HG02973 (cell line): ENCODE measurements around the gene C16orf74.

Experiments used
- ATAC-seq: cut with Tn5 transposase; IDR thresholded peaks from one replicate; pipeline ENCODE4 v1.9.1; 2021; ENCODE audit warnings: moderate library complexity; ENCODE audit not compliant: unreplicated experiment

The C16orf74 gene

GRCh38 chr16:85718682-85719081, 32.2 kb downstream of the C16orf74 start:
- no peak for ATAC-seq

GRCh38 chr16:85718153-85718477, 32.8 kb downstream of the C16orf74 start:
- ATAC-seq = no peak

DNA sequence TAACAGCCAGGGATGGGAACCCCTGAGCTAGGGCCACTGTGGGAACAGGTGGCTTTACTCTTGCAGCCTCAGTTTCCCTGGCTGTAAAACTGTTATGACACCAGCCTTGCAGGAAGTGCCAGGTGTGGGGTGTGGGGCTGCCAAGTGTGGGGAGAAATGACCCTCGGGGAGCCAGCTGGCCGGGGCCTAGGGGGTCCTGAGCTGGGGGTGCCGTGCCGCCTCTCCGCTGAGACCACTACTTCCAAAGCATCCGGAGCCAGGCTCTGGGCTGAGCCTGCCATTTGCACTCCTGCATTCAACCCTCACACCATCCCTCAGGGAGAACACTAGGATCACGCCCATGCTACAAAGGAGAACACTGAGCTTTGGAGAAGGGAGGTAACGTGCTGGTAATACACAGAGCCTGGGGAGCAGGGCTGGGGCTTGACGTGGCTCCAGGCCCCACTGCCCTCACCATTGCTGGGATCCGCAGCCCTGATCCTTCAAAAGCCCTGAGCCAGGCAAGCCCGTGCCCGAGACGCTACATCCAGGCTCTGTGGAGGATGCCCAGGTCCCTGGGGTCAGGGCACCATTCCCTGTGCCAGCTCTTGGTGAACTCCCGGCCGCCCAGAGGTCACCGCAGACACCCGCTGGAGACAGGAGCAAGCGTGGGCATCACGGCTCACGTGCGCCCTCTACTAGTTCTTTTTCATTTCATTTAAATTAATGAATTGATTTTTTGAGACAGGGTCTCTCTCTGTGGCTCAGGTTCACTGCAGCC, 33.3 kb downstream of the C16orf74 start:
- no peak for ATAC-seq

GRCh38 chr16:85716680-85717038, 34.2 kb downstream of the C16orf74 start:
- no peak for ATAC-seq

DNA sequence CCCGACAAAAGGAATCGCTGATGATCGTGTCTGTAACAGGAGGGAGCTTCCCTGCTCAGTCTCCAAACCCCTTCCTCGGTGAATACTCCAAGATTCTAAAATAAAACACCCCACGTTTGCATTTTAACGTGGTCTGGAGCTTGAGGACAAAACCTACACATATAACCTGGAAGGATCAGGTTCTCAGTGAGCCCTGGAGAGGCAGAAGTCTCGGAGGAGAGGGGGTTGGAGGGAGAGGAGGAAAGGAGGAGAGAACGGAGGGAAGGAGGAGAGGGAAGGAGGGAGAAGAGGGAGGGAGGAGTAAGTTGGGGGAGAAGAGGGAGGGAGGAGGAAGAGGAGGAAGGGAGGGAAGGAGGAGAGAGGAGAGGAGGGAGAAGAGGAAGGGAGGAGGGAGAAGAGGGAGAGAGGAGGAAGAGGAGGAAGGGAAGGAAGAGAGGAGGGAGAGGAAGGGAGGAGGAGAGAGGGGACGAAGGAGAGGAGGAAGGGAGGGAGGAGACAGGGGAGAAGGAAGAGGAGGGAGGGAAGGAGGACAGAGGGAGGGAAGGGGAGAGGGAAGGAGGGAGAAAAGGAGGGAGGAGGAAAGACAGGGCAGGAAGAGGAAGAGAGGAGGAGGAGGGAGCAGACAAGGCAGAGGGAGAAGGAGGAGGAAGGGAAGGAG, 34.7 kb downstream of the C16orf74 start:
- ATAC-seq = no peak

DNA sequence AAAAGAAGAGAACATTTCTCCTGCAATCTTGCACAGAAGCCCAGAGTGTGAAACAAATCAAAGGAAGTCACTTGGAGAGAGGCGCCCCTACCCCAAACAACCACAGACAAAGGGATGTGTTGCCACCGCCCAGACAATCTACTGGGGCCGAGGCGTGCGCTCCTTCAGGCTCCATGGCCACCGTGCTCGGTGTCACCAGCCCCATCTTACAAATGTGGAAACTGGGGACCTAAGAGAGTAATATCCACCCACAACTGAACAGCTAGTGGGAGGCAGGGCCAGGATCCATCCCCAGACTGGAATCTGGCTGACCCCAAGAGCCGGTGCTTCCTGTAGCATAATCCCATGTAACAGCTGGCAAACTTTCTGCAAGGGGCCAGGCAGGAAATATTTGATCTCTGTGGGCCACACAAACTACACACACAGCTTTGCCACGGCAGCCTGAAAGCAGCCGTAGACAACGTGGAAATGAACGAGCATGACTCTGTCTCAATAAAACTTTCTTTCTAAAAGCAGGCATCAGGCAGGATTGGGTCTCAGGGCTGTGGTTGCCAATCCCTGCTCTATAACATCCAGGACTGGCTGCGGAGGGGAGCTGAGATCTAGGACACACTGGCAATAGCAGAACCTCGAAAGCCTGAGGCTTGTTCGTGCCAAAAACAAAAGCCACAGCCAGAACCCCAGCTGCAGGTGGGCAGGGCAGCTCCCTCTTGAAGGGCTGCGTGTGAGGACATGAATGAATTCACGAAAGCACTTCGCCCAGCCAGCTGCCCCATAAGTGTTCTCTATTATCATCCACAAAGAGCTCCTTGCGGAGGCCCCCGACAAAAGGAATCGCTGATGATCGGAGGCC, 35.5 kb downstream of the C16orf74 start:
- no peak for ATAC-seq

DNA sequence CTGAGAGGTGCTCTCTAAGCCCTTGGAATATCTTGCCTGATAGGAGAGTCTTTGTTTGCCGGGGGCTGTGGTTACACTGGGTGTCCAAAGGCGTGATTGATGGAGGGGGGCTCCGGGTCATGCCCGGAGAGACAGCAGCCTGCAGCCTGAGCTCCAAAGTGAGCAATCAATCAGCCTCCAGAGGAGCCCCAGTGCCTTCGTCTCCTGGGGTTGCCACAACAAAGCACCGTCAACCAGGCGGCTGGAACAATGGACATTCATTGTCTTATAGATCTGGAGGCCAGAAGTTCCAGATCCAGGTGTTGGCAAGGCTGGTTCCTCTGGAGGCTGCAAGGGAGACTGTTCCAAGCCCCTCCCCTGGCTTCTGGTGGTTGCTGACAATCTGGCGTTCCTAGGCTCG, 38.1 kb downstream of the C16orf74 start:
- no peak for ATAC-seq

- no peak for ATAC-seq
Observed at GRCh38 chr16:85711982-85712587, 38.8 kb downstream of the C16orf74 start.

DNA sequence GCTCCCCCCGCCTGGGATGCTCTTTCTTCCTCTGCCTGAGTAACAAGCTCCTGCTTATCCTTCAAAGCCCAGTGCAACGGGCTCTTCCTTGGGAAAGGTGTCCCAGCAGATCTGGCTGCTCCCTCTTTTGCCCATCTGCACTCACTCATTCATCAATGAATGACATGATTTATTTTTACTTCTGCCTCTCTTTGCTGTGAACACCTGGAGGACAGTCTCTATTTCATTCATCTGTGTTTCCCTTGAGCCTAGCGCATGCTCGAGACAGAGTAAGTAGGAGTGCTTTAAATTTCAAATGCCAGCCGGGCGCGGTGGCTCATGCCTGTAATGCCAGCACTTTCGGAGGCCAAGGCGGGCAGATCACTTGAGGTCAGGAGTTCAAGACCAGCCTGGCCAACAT, 40.2 kb downstream of the C16orf74 start:
- ATAC-seq = no peak

DNA sequence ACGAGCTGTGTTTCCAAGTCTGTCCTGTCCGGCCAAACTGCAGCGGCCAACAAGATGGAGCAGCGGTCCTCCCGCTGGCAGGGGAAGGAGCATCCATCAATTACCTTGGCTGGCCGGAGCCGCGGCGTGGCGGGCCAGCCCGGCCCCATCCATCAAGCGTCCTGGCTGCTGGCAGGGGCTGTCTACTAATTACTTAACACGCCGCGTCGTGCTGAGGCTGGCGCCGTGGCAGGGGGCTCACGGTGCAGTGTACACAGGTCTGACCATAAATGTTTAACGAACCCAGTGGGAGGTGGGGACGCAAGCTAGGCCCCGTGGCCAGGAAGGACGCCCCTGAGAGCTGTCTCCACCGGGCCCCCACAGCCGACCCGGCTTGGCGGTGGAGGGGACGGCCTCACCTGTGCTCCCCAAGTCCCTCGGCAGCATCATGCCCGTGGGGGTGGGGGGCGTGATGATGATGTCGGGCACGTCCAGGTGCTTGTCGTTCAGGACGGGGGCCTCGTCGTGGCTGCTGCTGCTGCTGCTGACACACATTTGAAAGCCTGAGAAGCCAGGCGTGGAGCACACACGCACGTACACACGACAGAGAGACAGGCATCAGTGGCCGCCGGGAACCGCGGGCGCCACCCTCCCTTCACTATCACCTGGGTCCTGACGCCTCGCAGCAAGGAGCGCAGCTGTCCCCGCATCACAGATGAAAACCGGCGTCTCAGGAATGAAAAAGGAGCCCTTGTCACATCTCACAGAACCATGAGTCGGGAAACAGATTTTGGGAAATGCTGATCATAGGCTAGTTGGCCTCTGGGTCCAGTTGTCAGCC, 40.9 kb downstream of the C16orf74 start:
- no peak for ATAC-seq

GRCh38 chr16:85708338-85708737, 42.6 kb downstream of the C16orf74 start:
- ATAC-seq = no peak

- ATAC-seq = no peak
Observed at GRCh38 chr16:85707528-85708095, 43.3 kb downstream of the C16orf74 start.

DNA sequence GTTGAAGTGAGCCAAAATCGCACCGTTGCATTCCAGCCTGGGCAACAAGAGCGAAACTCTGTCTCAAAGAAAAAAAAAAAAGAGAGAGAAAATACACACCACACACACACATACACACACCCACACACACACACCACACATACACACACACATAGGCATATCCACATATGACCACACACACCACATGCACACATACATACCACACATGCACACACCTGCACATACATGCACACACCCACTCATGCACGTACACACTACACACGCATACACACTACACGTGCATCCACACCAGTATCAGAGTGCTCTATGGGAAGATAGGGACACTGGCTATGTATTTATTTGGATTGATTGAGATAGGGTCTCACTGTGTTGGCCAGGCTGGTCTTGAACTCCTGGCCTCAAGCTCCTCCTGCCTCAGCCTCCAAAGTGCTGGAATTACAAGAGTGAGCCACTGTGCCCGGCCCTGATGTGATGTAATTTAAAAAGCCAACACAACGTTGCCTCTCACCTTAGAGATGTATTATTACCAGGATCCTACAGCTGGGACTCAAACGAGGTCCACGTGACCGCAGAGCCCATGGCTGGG, 44.4 kb downstream of the C16orf74 start:
- no peak for ATAC-seq

GRCh38 chr16:85704900-85705846, 45.7 kb downstream of the C16orf74 start:
- ATAC-seq = no peak

DNA sequence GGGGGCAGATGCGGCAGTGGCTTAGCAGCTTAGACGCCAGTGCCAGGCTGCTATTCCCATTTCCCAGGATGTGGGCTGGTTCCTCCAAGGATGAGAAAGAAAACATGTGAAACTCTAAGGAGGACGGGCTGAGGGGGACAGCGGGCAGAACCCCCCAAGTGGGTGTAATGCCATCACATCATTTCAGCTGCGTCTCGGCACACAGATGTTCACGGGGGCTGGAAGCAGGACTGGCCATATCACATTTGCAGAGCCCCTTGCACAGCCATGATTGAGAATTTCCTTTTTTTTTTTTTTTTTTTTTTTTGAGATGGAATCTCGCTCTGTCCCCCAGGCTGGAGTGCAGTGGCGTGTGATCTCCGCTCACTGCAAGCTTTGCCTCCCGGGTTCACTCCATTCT, 46.9 kb downstream of the C16orf74 start:
- ATAC-seq = no peak

DNA sequence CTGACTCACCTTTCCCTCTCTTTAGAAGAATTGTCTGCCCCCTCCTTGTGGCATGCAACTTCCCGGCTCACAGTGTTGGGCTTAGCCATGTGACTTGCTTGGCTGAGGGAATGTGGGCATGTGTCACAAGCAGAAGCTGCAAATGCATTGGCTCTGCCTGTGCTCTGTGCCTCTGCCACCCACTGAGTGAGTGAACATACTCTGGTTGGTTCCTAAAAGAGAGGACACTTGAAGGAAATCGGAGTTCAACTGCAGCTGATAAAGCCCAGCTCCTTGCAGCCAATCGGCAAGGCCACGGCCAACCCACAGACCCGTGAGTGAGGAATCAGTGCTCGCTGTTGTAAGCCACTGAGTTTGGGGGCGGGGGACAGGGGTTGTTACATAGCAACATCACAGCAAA, 51.3 kb downstream of the C16orf74 start:
- ATAC-seq = no peak

DNA sequence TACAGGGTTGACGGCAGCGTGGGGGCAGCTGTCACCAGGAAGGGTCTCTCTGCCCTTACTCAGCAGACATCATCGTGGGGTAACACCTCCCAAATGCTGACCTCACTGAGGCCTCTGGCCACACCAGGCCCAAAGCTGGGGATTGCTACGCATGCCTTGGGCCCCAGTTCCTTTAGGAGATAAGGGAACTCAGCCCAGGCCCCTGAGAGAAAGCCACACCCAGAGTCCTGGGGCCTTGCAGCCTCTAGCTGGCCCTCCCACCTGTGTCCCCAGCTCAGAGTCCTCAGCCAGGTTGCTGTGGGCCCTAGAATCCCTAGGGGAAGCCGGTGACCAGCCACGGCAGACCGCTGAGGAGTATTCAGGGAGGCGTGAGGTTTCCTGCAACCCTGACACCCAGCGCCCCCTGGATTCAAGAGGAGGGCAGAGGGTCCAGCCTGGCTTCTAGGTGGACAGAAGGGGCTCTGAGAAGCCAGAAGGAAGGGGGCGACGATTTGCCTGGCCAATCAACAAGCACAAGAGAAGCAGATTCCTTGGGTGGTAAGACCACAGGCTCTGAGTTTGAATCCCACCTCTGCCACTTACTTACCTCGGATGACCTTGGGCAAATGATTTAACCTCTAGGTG, 51.8 kb downstream of the C16orf74 start:
- ATAC-seq = no peak

DNA sequence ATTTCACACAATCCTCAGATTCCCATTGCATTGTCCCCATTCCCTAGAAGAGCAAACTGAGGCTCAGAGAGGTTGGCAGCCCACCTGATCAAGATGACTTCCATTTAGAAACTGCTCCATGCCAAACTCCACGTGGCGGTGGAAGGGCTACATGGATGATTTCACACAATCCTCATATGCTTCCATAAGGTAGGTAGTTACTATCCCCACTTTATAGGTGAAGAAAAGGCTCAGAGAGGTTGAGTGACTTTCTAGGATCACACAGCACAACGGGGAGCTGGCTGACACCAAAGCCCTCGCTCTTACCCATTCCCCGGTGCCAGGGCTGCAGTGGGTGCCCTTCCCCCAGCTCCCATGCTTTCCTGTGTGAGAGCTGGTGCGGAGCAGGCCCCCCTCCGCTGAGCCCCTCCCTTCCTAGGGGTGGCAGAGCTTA, 52.4 kb downstream of the C16orf74 start:
- no peak for ATAC-seq
